GM19395 (cell line): Measurements from ENCODE around the gene PTPRM.

ENCODE experiments used
- ATAC-seq: cut with Tn5 transposase; IDR thresholded peaks from one replicate; pipeline ENCODE4 v1.9.1; 2021; ENCODE audit warnings: mild to moderate bottlenecking, moderate library complexity; ENCODE audit not compliant: unreplicated experiment

The PTPRM gene

DNA sequence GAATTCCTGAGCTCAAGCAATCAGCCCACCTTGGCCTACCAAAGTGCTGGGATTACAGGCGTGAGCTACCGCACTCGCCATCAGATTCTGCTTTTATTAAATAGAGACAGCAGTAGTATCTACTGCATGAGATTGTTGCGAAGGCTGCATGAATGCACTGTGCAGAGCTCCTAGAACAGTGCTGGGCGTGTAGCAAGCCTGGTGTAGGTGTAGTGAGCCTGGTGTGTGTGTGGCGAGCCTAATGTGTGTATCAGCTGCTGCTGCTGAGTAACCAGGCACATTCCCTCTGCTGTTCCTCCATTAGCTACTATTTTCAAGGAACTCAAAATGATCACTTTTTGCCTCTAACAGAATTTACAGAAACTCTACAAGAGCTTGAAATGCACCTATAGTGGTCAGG lies 57.6 kb downstream of the PTPRM start:
- no peak for ATAC-seq

DNA sequence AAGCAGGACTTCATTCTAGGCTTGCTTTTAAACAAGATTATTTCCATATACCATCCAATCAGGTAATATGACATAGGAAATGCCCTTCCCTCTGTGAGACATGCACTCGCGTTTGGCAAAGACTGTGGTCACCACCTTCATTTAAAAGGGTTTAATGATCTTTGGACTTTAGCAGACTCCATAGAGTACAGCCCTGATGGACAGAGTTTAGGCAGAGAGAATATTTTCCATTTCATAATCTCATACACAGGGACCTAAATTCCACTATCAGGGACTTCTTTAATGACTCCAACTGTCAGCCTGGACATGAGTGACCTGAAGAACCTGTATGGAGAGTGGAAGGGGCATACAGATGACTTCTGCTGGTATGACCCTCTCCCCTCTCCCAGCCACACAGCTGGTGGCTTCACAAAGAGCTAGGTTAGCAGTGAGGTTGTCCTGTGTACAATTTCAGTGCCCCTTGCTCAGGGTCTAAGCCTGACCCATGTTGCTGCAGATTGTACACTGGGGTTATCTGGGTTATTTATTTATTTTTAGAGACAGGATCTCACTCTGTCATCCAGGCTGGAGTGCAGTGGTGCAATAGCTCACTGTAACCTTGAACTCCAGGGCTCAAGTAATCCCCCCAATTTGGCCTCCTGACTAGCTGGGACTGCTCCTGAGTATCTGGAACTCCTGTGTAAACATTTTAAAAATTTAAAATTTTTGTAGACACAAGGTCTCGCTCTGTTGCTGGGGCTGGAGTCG lies 59.2 kb downstream of the PTPRM start:
- no peak for ATAC-seq

DNA sequence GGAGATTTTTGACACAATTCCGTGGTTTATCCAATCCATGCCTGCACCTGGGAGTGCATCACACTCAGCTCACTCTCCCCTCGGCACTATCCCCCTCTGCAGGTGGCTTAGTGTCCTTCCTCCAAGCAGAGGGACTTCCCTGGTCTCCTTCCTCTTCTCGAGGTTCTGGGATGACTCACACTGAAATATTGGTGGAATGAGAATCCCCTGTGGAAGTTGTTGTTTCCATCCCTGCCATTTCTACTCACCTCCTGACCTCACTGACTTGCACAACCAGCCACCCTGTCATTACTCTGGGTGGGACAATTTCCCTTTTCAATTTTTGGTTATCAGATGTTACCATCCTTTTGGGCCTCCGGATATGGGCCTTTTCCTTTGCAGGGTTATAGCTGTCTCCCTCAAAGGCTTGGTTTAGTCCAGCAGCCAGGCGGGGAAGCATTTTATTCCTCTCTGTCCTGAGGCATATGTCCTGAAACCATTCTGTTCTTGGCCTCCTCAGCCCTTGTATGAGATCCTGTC lies 59.9 kb downstream of the PTPRM start:
- no peak for ATAC-seq

DNA sequence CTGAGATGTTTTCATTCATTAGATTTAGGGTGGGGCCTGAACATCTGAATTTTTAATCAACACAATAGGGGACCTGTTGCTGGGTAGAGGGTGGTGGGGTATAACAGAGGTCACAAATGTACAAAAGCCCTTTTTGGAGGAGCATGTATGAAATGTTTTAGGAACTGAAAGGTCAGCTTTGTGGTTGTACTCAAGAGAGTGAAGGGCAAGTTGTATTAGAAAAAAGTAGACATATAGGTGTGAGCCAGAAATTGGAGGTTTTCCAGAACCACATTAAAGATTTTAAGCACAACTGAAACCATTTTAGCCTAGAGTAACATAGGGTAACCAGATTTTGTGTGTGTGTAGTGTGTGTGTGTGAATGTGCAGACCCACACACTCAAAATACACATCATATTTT lies 62.3 kb downstream of the PTPRM start:
- ATAC-seq = no peak

DNA sequence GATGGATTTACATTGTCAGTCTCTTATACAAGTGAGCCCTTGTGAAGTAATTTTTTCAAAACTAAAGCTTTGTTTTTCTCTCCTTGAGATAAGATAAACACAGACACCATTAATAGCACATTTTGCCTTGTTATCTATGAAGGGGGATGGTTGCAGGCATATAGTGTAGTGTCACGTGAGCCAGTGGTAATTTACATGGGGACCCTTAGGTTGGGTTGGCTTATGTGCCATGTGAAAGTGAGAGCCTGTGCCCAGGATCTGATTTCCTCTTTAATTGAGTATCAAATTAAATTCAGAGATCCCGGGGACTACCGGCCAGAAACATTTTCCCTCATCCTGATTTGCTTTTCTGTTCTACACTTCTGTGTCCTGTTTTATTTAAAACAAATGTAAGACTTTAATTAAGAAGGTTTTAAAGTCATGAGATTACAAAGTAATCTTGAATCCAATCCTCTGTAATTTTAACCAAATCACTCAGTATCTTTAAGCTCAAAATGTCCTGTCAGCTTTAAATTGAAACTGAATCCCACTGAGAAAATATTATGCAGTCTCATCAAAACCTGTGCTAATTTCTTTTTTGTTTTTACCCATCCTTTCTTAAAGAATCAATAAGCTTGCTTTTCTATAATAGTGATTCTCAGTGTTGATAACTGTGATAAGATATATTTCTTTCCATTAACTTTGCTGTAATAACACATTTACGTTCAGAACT lies 63.8 kb downstream of the PTPRM start:
- no peak for ATAC-seq

DNA sequence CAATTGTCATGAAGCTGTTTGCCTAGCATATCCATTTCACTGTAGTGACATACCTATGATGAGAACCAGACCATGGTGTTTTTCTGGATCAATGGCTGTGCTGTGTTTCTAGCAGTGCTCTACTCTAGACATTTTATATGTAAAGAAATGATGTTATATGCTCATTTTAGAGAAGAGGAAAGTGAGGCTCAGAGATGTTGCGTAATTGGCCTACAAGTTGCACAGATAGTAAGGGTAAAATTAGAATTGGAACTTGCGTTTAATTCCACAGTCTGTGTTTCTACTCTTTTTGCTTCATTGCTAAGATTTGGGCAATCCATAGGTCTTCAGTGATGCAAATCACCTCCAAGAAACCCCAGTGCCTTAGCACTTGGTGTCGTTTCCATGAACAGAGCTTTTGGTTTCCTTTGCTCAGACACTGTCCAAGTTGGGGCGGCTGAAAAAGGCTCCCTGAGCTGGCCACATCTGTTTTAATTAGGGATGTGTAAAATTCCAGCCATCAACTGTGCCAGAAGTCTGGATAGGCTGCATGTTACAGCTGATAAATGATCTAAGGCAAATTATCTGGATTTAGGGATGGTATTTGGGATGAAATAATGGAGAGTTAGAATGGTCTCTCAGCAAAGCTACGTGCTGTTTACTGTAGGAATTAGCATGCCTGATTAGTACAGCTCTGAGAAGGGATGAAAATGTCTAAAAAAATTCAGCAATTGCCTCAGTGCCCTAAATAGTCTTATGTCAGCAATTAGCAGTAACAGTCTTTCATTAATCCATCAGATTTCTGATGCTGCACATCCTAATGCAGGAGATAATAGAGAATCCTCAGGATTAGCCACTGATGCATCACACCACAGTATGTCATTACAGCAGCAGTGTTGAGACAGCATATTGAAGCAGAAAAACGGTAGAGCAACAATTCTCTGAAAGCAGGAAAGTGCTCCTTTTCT lies 65.3 kb downstream of the PTPRM start:
- ATAC-seq = no peak

DNA sequence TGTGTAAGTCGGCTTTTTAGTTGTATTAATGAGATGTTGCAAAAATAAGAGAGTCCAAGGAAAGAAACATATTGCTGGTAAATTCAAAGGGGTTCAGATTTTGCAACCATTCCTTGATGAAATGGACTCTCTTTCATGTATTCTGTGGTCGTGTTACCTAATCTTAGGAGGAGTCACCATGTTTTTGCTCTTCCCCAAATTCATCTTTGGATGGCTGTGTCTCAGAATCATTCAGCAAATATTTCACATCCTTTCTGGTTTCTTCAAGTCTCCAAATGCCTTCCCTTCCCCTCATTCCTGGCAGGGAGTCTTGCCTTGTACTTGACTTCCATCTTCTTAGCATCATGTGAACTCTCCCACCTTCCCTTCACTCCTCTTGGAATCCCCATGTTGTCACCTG lies 66.1 kb downstream of the PTPRM start:
- no peak for ATAC-seq

DNA sequence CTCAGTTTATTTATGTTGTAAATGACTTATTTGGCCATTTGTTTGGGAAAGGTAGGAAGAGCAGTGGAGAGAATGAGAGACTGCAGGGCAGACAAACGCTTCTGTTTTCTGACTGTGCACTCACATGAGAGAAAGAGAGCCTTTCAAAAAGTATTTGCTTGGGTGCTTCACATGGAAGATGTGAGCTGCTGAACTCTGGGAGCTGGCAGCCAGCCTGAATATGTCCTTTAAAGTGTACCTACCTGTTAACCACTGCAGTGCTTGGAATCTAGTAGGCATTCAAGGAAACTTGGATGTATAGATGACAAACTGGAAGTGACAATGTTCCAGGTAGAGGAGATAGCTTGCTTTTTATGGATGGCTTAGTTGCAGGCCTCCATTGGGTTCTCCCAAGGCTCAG lies 68.8 kb downstream of the PTPRM start:
- no peak for ATAC-seq

DNA sequence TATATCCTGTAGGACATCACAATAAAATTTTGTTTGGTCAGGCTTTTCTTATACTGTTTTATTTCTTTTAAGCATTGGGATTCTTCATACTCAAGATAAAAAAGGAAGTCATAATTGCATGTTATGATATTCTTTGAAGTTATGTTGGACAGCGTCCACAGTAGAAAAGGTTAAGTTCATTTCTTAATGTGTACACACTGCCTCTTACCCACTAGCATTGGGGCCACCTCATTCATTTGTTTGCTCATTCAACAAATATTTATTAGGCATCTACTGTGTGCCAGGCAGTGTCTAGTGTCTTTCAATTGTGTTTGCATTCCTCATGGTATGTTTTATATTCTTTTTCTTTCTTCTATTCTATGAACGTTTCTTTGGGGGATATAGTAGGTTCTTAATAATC lies 70.2 kb downstream of the PTPRM start:
- no peak for ATAC-seq

DNA sequence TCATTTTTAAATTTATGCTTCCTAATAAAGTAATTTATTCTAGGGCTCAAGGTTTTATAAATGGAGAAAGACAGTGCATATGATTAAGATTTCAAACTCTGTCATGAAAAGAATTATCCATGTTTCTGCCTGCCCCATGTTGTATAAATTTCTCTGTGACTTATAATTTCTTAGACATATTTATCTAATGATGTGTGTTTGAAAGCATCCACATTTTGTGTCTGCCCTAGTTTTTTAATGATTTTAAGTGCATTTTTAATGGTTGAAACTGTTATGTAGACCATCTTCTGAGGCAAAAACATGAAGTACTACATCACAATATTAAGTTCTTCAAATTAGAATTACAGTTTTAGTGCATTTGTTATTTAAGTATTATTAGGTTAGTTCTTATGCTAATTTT lies 71.2 kb downstream of the PTPRM start:
- ATAC-seq = no peak

DNA sequence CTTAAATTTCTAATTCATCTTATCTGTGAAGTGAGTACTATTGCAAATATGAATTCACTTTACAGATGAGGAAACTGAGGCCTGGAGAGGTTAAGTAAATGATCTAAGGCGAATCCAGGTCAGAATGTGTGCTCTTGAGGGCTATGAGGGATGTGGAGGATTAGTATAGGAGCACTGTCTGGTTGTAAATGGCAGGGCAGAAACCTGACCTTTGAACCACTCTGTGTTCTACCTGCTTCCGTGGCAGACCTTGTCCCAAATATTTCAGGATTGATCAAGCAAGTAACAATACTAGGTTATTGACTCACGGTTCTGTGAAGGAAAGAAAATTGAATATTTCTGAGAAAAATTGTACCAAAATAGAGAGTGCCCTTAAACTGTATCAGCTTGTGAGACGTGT lies 74.7 kb downstream of the PTPRM start:
- ATAC-seq = no peak

DNA sequence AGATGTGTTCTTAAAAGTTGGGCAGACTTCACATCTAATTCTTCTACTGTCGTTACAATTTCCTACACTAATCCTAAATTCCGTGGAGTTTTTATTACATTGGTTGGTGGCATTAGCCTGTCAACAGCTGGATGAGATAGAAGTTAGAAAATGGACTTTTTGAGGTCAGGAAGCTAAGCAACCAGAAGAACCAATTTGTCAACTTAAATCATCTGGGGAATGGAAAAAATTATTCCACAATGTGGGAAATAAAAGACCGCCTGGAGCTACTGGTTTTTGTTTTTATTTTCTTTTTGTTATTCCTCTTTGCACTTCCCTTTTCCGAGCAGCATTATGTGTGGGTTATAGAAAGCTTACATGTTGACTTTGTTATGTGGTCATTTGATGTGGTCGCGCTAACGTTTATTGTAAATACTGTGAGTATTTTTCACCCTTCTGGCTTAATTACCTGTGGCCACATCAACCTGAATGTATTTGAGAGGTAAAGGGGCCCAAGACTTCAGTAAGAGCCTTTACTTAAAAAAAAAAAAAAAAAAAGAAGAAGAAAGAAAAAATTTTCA lies 75.3 kb downstream of the PTPRM start:
- ATAC-seq = no peak

DNA sequence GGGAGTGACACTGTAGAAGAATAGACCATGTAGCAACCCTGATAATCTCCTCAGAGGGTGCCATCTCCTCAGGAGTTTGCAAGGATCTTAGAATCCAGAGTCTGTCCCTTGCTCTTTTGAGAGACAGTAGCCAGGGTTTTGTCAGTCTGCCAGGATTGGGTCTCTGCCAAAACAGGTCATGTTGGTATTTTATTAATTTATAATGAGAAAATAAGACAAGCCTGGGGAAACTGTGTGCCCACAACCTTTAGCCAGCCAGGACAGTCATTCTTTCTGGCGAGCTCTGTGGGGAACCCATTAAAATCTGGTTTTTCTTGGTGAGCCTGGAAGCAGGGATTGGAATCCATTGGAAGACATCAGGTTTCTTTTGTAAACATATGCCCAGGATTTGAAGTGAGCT lies 78.6 kb downstream of the PTPRM start:
- ATAC-seq = no peak

DNA sequence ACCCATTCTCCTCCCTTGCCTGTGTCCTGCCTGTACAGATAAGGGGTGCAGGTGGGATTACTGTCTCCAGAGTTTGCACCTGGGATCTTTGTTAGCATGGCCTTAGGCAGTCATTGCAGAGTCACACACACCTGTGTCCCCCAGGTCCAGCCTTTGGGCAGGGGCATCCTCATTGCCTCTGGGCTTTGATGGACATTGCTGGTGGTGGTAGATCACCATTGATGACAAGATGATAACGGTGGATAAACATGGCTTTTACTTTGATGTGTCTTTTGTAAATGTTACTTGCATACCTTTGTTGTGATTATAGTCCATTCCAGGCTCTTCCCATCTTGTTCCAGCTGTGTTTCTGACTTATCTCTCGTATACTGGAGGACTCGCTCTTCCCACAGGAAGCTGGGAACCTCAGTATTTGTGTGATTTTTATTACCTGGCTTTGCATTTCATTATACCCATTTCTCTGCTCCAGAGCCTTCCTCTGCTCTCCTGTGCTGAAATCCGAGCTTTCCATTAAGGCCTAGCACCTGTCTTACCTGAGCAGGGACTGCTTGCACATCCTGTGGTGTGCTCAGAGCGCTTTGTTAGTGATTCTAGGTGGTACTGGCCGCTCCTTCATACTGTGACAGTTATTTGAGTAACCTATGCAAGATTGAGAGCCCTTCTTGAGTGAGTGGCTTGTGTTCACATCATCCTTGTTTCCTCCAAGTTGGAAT lies 79.2 kb downstream of the PTPRM start:
- no peak for ATAC-seq

DNA sequence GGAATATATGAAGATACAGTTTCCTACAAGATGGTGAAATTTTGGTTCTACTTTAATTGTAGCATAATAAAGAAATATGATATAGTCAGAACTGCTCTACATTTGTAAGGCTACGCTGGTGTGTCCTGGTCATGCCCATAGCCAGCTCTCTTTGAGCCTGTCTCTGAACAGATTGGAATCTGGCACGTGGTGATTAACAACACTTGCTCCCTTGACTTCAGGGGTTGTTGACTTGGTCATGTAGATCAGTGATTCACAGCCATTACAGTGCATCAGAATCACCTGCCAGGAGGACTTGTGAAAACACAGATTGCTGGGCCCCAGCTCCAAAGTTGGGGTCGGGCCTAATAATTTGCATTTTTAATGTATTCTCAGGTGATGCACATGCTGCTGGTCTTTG lies 80.4 kb downstream of the PTPRM start:
- ATAC-seq = no peak

DNA sequence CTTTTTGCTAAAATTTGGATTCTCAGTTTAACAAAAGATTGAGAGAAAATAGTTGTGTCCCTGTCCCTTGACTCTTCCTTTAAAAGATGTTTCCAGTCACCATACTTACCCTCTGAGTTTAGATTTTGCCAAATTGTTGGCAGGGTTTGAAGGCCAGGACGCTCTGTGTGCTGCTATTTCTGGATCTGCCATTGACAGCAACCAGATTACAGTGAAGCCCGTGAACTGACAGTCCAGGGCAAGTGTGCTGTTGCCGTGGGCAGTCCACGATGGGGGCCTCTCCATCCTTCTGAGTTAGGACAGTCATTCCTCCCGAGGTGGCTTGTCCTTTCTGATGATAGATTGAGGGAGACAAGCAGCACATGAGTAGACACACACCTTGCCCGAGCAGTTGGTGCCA lies 89.9 kb downstream of the PTPRM start:
- no peak for ATAC-seq

DNA sequence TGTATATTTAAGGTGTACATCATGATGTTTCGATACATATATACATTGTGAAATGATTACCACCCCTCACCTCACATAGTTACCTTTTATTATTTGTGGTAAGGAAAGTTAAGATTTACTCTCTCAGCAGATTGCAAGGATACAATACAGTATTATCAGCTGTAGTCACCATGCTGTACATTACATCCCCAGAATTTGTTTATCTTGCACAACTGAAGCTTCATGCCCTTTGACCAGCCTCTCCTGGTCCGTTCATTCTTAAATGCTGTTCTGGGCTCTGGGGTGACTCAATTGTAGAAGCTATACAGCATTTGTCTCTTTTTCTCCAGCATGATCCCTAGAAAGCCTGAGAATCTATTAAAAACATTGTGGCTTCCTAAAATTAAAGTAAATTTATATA lies 90.8 kb downstream of the PTPRM start:
- ATAC-seq = no peak

DNA sequence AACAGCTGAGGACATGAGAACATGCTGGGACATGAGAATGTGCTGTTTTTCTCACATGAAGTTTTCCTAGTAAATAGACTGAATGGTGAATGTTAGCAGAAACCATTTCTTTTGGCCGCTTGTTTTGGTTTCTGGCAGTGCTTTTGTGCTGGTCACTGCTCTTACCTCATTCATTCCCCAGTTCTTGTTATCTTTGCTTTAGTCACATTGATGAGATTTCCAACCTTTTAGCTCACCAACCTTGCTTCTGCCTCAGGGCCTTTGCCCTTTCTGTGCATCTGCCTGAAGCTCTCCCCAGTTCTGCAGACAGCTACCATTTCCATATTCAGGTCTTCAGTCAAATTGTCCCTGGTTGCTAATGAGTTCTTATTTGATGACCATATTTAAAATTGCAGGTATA lies 91.6 kb downstream of the PTPRM start:
- ATAC-seq = no peak

DNA sequence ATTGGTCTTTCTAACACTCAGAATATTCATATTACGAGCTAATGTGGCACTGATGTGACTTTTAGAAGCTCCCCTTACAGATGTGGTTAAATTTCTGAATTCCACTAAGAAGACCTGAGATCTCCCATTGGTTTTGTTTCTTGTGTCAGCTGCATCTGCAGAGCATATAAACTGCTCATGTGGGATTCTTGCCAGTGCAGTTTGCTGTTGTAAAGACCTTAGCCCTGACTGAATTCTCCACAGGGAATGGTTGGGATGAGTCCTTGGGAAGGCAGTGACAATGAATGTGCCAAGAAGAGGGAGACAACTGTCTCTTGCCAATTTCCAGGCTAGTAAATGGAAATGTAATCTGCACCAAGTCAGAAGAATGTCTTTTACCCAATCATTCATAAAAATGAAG lies 94.1 kb downstream of the PTPRM start:
- no peak for ATAC-seq

DNA sequence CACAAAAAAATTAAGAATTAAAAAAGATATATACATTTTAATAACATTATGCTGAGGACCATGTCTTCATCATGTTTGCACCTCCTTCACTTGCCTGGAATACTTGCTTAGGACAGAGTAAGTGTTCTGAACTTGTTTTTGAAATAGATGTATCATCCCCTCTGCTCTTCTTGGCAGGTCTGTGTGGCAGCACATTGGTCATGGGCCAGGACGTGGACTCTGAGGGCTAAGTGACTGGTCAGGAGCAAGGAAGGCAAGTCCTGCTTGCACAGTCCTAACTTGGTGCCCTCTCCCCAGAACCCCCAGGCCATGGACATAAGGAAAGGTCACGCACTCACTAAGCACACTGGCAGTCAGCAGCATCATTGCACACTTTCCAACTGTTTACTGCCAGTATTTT lies 95.8 kb downstream of the PTPRM start:
- ATAC-seq = no peak
